CD4-positive, alpha-beta T cell treated with Interleukin-12 subunit alpha and Interleukin-12 subunit beta, for 1 hour (primary cell): ENCODE results near the gene ASB1.

ENCODE experiments used
- DNase-seq: peaks from one replicate; pipeline ENCODE4 v3.0.0-alpha.2; 2020

The ASB1 gene

GRCh38 chr2:238446371-238446770, 19.6 kb downstream of the ASB1 start:
- DNase-seq: no peak

GRCh38 chr2:238448031-238448955, 21.6 kb downstream of the ASB1 start:
- no peak for DNase-seq

GRCh38 chr2:238449241-238449640, 22.5 kb downstream of the ASB1 start:
- DNase-seq: no peak

GRCh38 chr2:238449909-238450417, 23.2 kb downstream of the ASB1 start:
- no peak for DNase-seq

GRCh38 chr2:238450440-238450861, 23.7 kb downstream of the ASB1 start:
- DNase-seq: no peak

- DNase-seq: no peak
Measured at GRCh38 chr2:238453842-238454241, 27.1 kb downstream of the ASB1 start.

- no peak for DNase-seq
Measured at GRCh38 chr2:238456449-238456848, 29.7 kb downstream of the ASB1 start.

GRCh38 chr2:238456970-238457926, 30.5 kb downstream of the ASB1 start:
- DNase-seq: no peak

- no peak for DNase-seq
Measured at GRCh38 chr2:238457927-238458324, 31.2 kb downstream of the ASB1 start.

- no peak for DNase-seq
Measured at GRCh38 chr2:238458651-238459050, 31.9 kb downstream of the ASB1 start.

- DNase-seq: no peak
Measured at GRCh38 chr2:238459081-238459629, 32.4 kb downstream of the ASB1 start.

GRCh38 chr2:238461051-238461450, 34.3 kb downstream of the ASB1 start:
- DNase-seq: no peak

- no peak for DNase-seq
Measured at GRCh38 chr2:238461491-238461890, 34.8 kb downstream of the ASB1 start.

GRCh38 chr2:238461916-238462315, 35.2 kb downstream of the ASB1 start:
- no peak for DNase-seq

GRCh38 chr2:238462782-238463396, 36.2 kb downstream of the ASB1 start:
- peak; percentile 61 for DNase-seq

- no peak for DNase-seq
Measured at GRCh38 chr2:238464389-238464788, 37.7 kb downstream of the ASB1 start.

- DNase-seq: no peak
Measured at GRCh38 chr2:238465487-238466242, 38.9 kb downstream of the ASB1 start.

GRCh38 chr2:238466243-238466756, 39.6 kb downstream of the ASB1 start:
- DNase-seq: no peak

GRCh38 chr2:238467062-238467461, 40.3 kb downstream of the ASB1 start:
- no peak for DNase-seq

GRCh38 chr2:238467792-238468191, 41.1 kb downstream of the ASB1 start:
- DNase-seq: no peak

- DNase-seq: no peak
Measured at GRCh38 chr2:238469155-238469554, 42.4 kb downstream of the ASB1 start.

GRCh38 chr2:238473014-238473413, 46.3 kb downstream of the ASB1 start:
- no peak for DNase-seq
